Measurements from ENCODE around the gene TWIST2.

Gene TWIST2

GRCh38 chr2:238839428-238839827 lies 8.5 kb upstream of the TWIST2 start:
- no peak for DNase-seq

DNA sequence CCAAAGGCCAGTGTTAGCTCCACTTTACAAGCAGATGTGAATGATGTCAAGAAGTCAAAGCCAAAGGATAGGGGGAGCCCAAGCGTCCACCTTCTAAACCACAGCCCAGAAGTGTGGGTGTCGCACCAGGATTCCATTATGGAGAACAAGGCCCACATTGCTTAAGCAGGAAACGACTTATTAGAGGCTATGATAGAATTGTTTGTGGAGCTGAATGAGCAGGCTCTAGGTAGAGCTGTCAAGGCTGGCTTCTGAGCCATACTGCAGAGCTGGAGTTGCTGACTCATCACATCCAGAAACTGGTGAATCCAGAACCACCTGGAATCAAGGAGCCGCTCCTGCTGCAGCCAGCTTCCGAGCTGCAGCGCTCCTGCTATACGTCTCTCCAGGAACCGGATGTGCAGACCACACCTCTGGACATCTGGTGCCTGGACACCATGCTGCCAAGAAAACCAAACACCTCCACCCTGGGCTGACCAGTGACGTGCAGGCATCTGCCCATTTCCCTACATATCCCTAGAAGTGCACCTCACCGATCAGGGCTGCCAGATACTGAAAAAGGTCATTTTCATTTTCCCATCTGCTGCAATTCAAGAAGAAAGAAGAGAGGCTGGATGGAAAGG lies 6.2 kb upstream of the TWIST2 start:
- no peak for DNase-seq

DNA sequence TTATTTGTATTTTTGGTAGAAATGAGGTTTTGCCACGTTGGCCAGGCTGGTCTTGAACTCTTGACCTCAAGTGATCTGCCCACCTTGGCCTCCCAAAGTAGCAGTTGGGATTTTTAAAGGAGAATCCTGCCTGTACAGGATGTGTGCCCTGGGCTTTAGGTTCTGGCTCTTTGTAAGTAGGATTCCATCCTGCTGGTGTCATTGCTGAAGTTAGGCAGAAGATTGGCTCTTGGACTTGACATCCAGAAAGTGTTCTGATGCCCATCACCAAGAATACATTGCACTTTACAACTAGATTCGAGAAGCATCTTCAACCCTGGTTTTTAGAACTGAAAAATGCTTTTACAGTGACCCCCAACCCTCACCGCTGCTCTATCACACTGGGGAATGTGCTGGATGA lies 4.4 kb upstream of the TWIST2 start:
- no peak for DNase-seq

- no peak for DNase-seq
Measured at GRCh38 chr2:238845583-238846377, 2.1 kb upstream of the TWIST2 start.

DNA sequence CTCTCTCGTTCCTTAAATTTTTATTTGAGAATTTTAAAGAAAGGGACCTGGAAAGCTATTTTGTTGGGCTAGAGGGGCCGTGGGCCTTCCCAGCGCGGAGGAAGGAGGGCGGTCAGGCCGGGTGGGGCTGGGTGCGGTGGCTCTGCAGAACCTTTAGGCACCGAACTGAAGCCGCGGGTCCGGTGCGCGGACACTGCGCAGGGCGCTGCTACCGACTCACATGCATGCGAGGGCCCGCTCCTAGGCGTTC lies 1.6 kb upstream of the TWIST2 start:
- no peak for DNase-seq

DNA sequence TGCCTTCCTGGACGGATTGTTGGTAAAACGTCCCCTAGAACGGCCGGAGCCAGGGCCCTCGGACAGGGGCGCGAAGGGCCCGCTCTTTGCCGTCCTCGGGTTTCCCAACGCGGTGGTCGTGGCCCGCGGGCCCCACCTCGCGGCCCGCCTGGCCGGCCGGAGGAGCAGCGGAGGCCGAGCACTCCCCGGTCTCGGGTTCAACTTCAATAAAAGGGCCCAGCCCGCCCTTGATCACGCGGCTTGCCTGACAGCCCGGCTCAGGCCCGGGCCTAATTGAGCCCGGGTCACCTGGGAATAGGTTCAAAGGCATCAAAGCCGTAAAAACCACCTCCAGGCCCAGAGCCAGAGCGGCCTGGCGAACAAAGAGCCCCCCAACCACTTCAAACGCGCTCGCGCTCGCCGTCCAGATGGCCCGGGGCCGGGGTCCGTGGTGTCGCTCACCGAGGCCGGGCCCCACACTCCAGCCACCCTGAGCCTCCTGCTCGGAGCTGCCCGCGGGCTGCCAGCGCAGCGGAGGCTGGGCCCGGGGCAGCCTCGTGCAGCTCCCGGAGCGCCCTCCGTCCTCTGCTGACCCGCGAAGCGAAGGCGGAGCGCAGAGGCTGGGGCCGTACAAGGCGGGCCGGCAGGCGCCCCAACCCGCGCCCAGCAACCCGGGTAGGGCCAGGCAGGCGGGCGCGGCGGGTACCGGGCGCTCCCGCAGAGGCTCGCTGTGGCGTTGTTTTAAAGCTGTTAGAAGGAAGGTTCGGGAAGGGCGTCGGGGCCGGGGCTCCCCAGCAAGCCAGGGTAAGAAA lies 1.1 kb upstream of the TWIST2 start:
- no peak for DNase-seq

GRCh38 chr2:238847419-238847801 lies 475 bp upstream of the TWIST2 start:
- DNase-seq: no peak

DNA sequence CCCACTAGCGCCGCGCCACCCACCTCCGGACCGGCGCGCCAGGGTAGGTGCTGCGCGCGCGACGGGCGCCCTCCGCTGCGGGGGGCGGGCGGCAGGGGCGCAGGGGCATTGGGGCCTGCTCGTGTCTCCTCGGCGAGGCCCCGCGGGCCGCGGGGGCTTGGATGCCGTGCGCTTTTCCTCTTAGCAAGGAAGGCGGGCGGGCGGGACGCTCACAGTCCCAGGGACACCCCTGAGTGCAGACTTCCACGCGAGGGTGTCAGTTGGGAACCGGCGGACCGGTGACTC lies 748 bp downstream of the TWIST2 start:
- DNase-seq: no peak

GRCh38 chr2:238848976-238849853 lies 1.3 kb downstream of the TWIST2 start:
- no peak for DNase-seq

DNA sequence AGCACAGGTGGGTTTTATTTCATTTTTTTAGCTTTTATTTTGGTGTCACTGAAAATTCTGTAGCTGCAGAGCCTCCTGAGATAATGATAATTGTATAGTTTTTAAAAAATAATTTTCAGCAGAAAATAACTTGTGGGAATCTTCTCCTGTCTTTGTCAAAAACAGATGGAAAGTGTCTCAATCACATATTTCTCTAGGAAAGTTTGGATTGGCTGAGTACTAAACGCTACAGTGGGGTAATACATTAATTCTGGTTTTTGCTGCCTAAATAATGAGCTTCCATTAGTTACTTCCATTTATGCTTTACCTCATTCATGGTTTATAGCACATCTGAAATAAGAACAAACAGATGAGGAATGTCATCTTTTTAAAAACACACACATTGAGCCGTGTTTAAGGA lies 2.2 kb downstream of the TWIST2 start:
- no peak for DNase-seq

GRCh38 chr2:238851026-238851425 lies 3.1 kb downstream of the TWIST2 start:
- no peak for DNase-seq

DNA sequence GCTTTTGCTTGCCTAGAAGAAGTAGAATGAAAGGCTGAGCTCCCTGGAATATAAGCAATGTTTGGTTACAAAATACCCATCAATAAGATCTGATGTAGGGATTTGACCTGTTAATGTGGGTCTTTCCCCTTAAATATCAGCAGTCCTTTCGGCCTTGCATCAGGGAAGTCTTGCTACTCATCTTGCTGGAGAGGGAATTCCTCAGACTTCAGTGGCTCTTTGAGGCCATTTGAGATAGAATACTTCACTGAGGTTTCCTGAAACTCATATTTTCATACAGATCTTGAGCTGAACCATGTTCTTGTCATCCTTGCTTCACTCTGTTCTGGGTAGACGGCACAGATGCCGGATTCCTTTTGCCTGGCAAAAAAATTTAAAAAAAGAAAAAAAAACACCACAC lies 3.9 kb downstream of the TWIST2 start:
- no peak for DNase-seq

DNA sequence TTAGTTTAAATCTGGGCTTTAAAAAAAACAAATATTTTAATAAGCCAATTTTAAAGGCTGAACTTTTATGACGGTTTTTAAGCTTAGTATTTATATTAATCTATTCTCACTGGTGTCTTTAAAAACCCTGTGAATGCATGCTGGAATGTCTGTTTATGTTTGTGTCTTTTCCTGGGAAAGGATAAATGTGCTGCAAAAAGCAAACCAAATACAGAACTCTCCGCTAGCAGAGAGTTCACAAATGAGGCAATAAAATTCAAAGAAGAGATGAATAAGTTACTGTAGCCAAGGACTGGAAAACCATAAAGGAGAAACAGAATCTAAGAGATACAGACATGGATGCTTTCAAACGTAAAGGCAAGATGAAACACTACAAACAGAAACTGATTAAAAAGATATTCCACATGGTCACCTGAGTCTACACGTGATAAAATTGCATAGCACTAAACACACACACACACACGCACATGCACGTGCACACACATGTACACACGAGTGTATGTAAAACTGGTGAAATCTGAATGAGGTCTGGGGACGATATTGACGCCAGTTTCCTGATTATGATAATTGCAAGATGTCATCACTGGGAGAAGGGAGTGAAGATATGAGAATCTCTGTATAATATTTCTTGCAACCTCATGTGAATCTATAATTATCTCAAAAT lies 4.5 kb downstream of the TWIST2 start:
- DNase-seq: no peak

- no peak for DNase-seq
Measured at GRCh38 chr2:238853218-238853617, 5.3 kb downstream of the TWIST2 start.

DNA sequence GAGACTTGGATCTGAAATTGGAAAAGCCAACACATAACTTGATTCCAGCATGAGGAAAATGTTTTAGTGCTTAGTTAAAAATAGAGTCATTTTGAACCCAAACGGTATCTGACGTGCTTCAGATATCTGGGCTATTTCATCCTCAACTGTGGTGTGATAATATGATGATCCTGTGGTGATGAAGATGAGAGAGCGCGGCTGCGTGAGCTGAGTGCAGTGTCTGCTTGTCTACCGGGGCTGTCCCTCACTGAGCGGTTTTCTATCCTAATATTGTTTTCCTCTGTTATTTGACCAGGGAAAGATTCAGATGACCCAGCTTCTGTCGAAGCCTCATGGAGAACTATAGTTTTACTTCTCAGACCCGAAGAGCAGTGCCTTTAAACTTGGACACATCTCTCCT lies 5.8 kb downstream of the TWIST2 start:
- DNase-seq: no peak

- no peak for DNase-seq
Measured at GRCh38 chr2:238854246-238854645, 6.4 kb downstream of the TWIST2 start.

- no peak for DNase-seq
Measured at GRCh38 chr2:238854699-238855229, 6.9 kb downstream of the TWIST2 start.

GRCh38 chr2:238855299-238855698 lies 7.4 kb downstream of the TWIST2 start:
- DNase-seq: no peak

GRCh38 chr2:238855891-238856580 lies 8.2 kb downstream of the TWIST2 start:
- DNase-seq: no peak

- DNase-seq: no peak
Measured at GRCh38 chr2:238856713-238857567, 9.1 kb downstream of the TWIST2 start.

- DNase-seq: no peak
Measured at GRCh38 chr2:238857959-238858358, 10.1 kb downstream of the TWIST2 start.

All from NCI-H146 (cell line).